Body of pancreas (tissue), 4 donors: Measurements from ENCODE around the gene PEX5. TPM values are rescaled to one million over a fixed set of nuclear protein-coding genes. Genes with fewer than 3 reads are reported as not detected.
"Not testable (repeated sequence)": the region's sequence is repeated elsewhere in the genome, so short reads cannot be mapped to it uniquely, and the experiment has no call there.

ENCODE experiments used
- ATAC-seq: fragments of 150-250 bp; one replicate; pipeline ENCODE4 v1.9.1; 2016
- DNase-seq, 4 donors: peaks; one replicate each; pipeline ENCODE4 v3.0.0-alpha.2; 2019
- H3K27ac ChIP-seq, 4 donors: fragments of 200-600 bp; sonication (generic); 1 replicate in 3 of 4; 2 replicates in 1 of 4; pipeline versions ENCODE4 v1.5.1 to v1.6.1; 2016 to 2019; ENCODE audit warnings: mild to moderate bottlenecking in 1 of 4, mixed read lengths in 1 of 4, moderate library complexity in 1 of 4
- H3K27me3 ChIP-seq, 2 donors: fragments of 200-600 bp; sonication (generic); one replicate each; pipeline ENCODE4 v1.6.0; 2016; ENCODE audit warnings: mild to moderate bottlenecking in 1 of 2
- H3K36me3 ChIP-seq, 2 donors: fragments of 200-600 bp; sonication (generic); replicated peaks in 1 of 2; 2 replicates each; pipeline ENCODE4 v1.5.1; 2016; ENCODE audit warnings: low read depth in 2 of 2; ENCODE audit not compliant: insufficient read depth in 1 of 2
- H3K4me1 ChIP-seq: fragments of 200-600 bp; sonication (generic); one replicate; pipeline ENCODE4 v1.6.0; 2016
- H3K4me3 ChIP-seq, 2 donors: fragments of 200-600 bp; sonication (generic); 1 replicate in 1 of 2; 2 replicates in 1 of 2; pipeline ENCODE4 v1.5.1; 2016 to 2019
- H3K9me3 ChIP-seq, 3 donors: fragments of 200-600 bp; sonication (generic); 1 replicate in 2 of 3; 2 replicates in 1 of 3; pipeline ENCODE4 v1.5.1; 2016
- CTCF ChIP-seq, 7 experiments: fragments of 450-650 bp in 4 of 7; fragments of 200-600 bp in 3 of 7; sonication (generic) in 3 of 7; IDR thresholded peaks; one replicate each; pipeline ENCODE4 v1.5.1; 2016 to 2019; ENCODE audit warnings: antibody characterized with exemption in 7 of 7
- POLR2A ChIP-seq, 3 donors: fragments of 450-650 bp; IDR thresholded peaks; one replicate each; pipeline ENCODE4 v1.6.1; 2016; ENCODE audit warnings: antibody characterized with exemption in 3 of 3, mild to moderate bottlenecking in 2 of 3
- WGBS, 2 donors: methylation state at CpG; one replicate each; pipeline ENCODE4 v1.1.5; 2017; 5-methylcytosine and 5-hydroxymethylcytosine counted together
- intact Hi-C: fragments of 100-400 bp; cut with DNase I; formaldehyde crosslinking; loops from one replicate; pipeline ENCODE4 v1.15.1; 2023
- total RNA-seq, 2 donors: library from RNA; depleted of rRNA; stranded (reverse); fragments of >200 nt; gene quantifications; one replicate each; pipeline ENCODE4 v1.1.0, GENCODE V29; 2016

The PEX5 gene
- total RNA-seq, 2 donors from 2014 or later, result 33.5 to 67.9 TPM

- TF ChIP-seq POLR2A (IDR thresholded peaks at IDR 0.05) (no peak), CTCF (IDR thresholded peaks at IDR 0.05) (no peak)
- ATAC-seq (no peak), DNase-seq (no peak)
- no peaks in the 10 kb centered on the region for H3K27me3 ChIP-seq
- H3K27ac ChIP-seq, result no peak overlapping the region
- WGBS, 2 donors, result 88 to 95% methylated on average over 6 of the region's 6 CpGs
- H3K4me1 ChIP-seq, result no peaks in the 10 kb centered on the region
- H3K4me3 ChIP-seq, result no peak overlapping the region
- H3K36me3 ChIP-seq, result peaks cover 17 to 37% of the 10 kb centered on the region in 2 donors
- H3K9me3 ChIP-seq, result no peaks in the 10 kb centered on the region
- intact Hi-C loops, result no loop called here
Observed at GRCh38 chr12:7210642-7211151, 21.2 kb downstream of the PEX5 start.

DNA sequence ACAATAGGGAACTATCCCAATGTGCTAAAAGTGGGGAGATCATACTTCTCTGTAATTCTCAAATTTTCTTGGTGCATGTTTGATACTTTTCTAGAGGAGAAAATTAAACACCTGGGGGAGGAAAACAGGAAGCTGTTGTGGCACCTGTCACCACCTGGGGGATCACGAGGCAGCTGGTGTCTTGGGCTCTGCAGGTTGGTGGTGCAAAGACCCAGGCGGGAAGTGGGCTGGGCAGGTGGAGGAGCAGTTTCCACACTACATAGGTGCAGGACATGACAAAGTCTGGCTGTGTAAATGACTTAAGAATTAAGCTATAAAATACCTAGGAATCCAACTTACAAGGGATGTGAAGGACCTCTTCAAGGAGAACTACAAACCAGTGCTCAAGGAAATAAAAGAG, 23.2 kb downstream of the PEX5 start:
- Histone ChIP-seq H3K36me3 (peaks cover 17 to 35% of the 10 kb centered on the region in 2 donors), H3K9me3 (no peaks in the 10 kb centered on the region), H3K27ac (no peak overlapping the region), H3K27me3 (no peaks in the 10 kb centered on the region), H3K4me3 (no peak overlapping the region), H3K4me1 (no peaks in the 10 kb centered on the region)
- DNase-seq (no peak), ATAC-seq (no peak)
- no peak for TF ChIP-seq CTCF (IDR thresholded peaks at IDR 0.05)
- no peak for TF ChIP-seq POLR2A (IDR thresholded peaks at IDR 0.05)
- intact Hi-C loops, result no loop called here
- WGBS, 2 donors, result 83 to 91% methylated on average over 2 of the region's 2 CpGs

DNA sequence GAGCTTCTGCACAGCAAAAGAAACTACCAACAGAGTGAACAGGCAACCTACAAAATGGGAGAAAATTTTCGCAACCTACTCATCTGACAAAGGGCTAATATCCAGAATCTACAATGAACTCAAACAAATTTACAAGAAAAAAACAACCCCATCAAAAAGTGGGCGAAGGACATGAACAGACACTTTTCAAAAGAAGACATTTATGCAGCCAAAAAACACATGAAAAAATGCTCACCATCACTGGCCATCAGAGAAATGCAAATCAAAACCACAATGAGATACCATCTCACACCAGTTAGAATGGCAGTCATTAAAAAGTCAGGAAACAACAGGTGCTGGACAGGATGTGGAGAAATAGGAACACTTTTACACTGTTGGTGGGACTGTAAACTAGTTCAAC, 24.3 kb downstream of the PEX5 start:
- DNase-seq, H3K4me3 ChIP-seq, intact Hi-C loops, H3K27ac ChIP-seq, H3K4me1 ChIP-seq, ATAC-seq, H3K9me3 ChIP-seq, H3K27me3 ChIP-seq: not testable (repeated sequence)
- peaks cover 11 to 25% of the 10 kb centered on the region in 2 donors for H3K36me3 ChIP-seq
- WGBS, 2 donors, result no CpG with 5 or more reads among the region's 2 CpGs

GRCh38 chr12:7217475-7218069, 28.1 kb downstream of the PEX5 start:
- intact Hi-C loops, result no loop called here
- ATAC-seq, result no peak
- Histone ChIP-seq H3K27me3 (no peaks in the 10 kb centered on the region), H3K4me3 (no peak overlapping the region), H3K27ac (no peak overlapping the region), H3K4me1 (no peaks in the 10 kb centered on the region), H3K9me3 (no peaks in the 10 kb centered on the region), H3K36me3 (peaks cover 0 to 1% of the 10 kb centered on the region in 2 donors)
- TF ChIP-seq POLR2A (IDR thresholded peaks at IDR 0.05) (no peak), CTCF (IDR thresholded peaks at IDR 0.05) (no peak)
- DNase-seq, result no peak
- WGBS, 2 donors, result 40 to 45% methylated on average over 7 of the region's 7 CpGs

DNA sequence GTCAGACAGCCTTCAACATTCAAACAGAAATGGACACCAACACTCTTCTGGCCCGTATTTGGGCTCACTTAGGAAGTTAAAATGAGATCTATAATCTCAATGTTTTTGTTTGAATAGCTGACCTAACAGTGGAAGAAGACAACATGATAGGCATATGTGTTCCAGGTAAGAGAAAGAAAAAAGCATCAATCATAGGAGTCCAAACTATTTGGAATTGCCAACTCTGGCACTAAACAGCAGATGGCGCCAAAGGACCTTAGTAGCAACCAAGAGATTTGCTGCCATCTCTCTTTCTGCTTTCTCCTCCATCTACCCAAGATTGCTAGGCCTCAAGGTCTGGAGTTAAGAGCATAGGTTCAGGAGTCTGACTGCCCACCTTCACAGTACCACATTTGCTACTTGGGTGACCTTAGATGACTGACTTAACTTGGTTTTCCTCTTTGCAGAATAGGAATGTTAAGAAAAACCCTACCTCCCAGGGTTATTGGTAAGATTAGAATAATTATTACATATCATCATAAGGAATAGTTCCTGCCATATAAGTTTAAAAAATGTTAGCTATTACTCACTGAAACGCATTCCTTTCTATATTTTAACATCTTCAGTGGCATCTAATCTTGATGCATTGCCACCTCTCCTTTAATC, 30.2 kb downstream of the PEX5 start:
- DNase-seq (peak; percentile 81 to 86 (median 83)), ATAC-seq (peak; percentile 63)
- peak; percentile 68 to 88 (median 84) for TF ChIP-seq CTCF (IDR thresholded peaks at IDR 0.05)
- no peak for TF ChIP-seq POLR2A (IDR thresholded peaks at IDR 0.05)
- 7 to 8% methylated on average over 3 of the region's 3 CpGs for WGBS, 2 donors
- no peaks in the 10 kb centered on the region for H3K27me3 ChIP-seq
- no peak overlapping the region for H3K27ac ChIP-seq
- intact Hi-C loops, result loop anchor here (5.0 to 10.0 kb wide), 2 partner anchors 235 to 418 kb away; no protein-coding TSS in a partner anchor
- H3K36me3 ChIP-seq, result no peaks in the 10 kb centered on the region
- no peaks in the 10 kb centered on the region for H3K9me3 ChIP-seq
- no peaks in the 10 kb centered on the region for H3K4me1 ChIP-seq
- H3K4me3 ChIP-seq, result no peak overlapping the region
